ENCODE measurements around the gene FADS3. TPM values are rescaled to one million over a fixed set of nuclear protein-coding genes. Genes with fewer than 3 reads are reported as not detected.
A peak's percentile ranks its signal among the peaks of the same experiment; 100 is the strongest.

FADS3 gene
- total and polyA plus RNA-seq, 2 of the 13 experiments (the other 11 are each of a cell fraction or from before 2014, with no cell fraction given) = 13.4 to 23.2 TPM

DNA sequence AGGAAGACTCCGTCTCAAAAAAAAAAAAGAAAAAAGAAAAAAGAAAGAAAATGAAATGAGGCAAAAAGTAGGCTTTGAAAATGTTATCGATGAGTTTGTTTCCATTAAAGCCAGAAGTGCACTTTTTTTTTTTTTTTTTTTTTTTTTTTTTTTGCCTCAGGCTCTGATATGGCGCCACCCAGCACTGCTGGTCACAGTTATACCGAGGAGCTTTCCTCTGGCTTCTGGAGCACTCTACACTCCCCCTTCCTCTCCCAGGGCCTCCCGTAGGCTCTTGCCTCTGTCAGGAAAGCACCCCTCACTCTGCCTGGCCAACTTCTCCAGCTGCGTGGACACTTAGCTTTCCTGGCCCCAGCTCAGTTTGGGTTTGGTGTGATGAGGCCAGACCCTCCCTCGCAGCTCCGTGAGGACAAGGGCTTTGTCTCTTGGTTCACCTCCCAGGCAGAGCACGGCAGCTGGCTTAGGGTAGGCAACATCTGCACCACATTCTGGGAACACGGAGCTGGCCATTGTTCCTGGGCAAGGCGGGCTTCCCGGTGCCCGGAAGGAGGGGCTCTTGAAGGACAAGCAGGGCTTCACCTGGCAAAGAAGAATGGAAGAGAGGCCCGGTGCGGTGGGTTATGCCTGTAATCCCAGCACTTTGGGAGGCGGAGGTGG is 46.3 kb downstream of the FADS3 start:
- no peak for DNase-seq (ENCODE audit: low spot score)
- Histone ChIP-seq H3K9me3 (ENCODE audit: low read length) (no peaks in the 10 kb centered on the region), H3K27ac (ENCODE audit: extremely low read length, insufficient read depth, low read length) (no peak overlapping the region), H3K27me3 (ENCODE audit: control insufficient read depth in 1 of 2, insufficient read depth in 2 of 2, low read length in 2 of 2) (no peaks in the 10 kb centered on the region), H3K36me3 (replicated peaks in 1 of 2; ENCODE audit: control insufficient read depth in 1 of 2, insufficient read depth in 2 of 2, low read length in 2 of 2) (peaks cover 5 to 64% of the 10 kb centered on the region in 2 experiments), H3K4me2 (ENCODE audit: low read depth, low read length) (no peak overlapping the region), H3K9ac (ENCODE audit: insufficient read depth, low read depth, low read length) (no peak overlapping the region), H3K4me1 (ENCODE audit: insufficient read depth, low read length) (peaks cover 11% of the 10 kb centered on the region; the same call in 1 of the 2 replicates), H4K20me1 (ENCODE audit: insufficient read depth, low read length) (no peaks in the 10 kb centered on the region), H2AFZ (ENCODE audit: low read length) (no peak overlapping the region), H3K4me3 (replicated peaks in 1 of 3; ENCODE audit: insufficient read depth in 1 of 3, low read depth in 2 of 3, low read length in 3 of 3) (no peak overlapping the region), H3K79me2 (ENCODE audit: insufficient read depth, low read length) (no peaks in the 10 kb centered on the region)
- POLR2A ChIA-PET = no interaction called here
- peak; percentile 29; the same call in 1 of the 3 replicates for ATAC-seq
- CTCF ChIA-PET (ENCODE audit: low intra/inter-chr PET ratio, low total read pairs) = no interaction called here
- no TSS peak for BruUV-seq (replicated peaks)
- intact Hi-C loops (cut with micrococcal nuclease; ENCODE audit: unreplicated experiment) = no loop called here
- FAIRE-seq = no peak
- no peak for TF ChIP-seq MAF1 (CRISPR knock-in tag; IDR thresholded peaks at IDR 0.05; ENCODE audit: borderline replicate concordance)
- TF ChIP-seq ZNF552 (CRISPR knock-in tag; IDR thresholded peaks at IDR 0.05; ENCODE audit: borderline replicate concordance) = no peak
- TF ChIP-seq HNF1A (IDR thresholded peaks at IDR 0.05; ENCODE audit: low read depth) = no peak
- TF ChIP-seq HNF1A (CRISPR knock-in tag; IDR thresholded peaks at IDR 0.05; ENCODE audit: borderline replicate concordance) = no peak
- no peak for TF ChIP-seq ARID2 (CRISPR knock-in tag; IDR thresholded peaks at IDR 0.05; ENCODE audit: borderline replicate concordance)
- TF ChIP-seq, protein P1, sequence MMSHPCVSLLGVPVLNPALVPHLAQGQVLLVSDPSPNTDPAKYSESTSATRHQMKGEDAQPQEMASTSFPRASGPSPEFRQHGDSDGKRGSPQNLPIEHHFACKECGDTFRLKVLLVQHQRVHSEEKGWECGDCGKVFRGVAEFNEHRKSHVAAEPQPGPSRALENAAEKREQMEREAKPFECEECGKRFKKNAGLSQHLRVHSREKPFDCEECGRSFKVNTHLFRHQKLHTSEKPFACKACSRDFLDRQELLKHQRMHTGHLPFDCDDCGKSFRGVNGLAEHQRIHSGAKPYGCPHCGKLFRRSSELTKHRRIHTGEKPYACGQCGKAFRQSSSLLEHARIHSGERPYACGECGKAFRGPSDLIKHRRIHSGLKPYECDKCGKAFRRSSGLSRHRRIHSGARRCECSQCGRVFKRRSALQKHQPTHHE (CRISPR knock-in tag; IDR thresholded peaks at IDR 0.05; ENCODE audit: borderline replicate concordance) = no peak
- no peak for TF ChIP-seq BRF2 (CRISPR knock-in tag; IDR thresholded peaks at IDR 0.05)
- WGBS (ENCODE audit: low lambda C conversion rate) = 96% methylated on average over 15 of the region's 16 CpGs
- in situ Hi-C loops (cut with HindIII; ENCODE audit: extremely low pct_ligation_motif_present, low pct_unique_long_range_greater_than_20kb) = no loop called here
